MM.1S (cell line): ENCODE data around the gene WDR82.

Experiments used
- EZH2phosphoT487 ChIP-seq: fragments of 300-600 bp; sonication (generic); IDR thresholded peaks from 2 replicates; pipeline ENCODE4 v1.6.1; 2018; ENCODE audit warnings: antibody characterized with exemption, low read length
- TF ChIP-seq, protein P1 (sequence below): fragments of 300-600 bp; sonication (generic); IDR thresholded peaks from 2 replicates; pipeline ENCODE4 v1.5.1; 2016; ENCODE audit warnings: antibody characterized with exemption, low read length, mixed read lengths

DNA sequence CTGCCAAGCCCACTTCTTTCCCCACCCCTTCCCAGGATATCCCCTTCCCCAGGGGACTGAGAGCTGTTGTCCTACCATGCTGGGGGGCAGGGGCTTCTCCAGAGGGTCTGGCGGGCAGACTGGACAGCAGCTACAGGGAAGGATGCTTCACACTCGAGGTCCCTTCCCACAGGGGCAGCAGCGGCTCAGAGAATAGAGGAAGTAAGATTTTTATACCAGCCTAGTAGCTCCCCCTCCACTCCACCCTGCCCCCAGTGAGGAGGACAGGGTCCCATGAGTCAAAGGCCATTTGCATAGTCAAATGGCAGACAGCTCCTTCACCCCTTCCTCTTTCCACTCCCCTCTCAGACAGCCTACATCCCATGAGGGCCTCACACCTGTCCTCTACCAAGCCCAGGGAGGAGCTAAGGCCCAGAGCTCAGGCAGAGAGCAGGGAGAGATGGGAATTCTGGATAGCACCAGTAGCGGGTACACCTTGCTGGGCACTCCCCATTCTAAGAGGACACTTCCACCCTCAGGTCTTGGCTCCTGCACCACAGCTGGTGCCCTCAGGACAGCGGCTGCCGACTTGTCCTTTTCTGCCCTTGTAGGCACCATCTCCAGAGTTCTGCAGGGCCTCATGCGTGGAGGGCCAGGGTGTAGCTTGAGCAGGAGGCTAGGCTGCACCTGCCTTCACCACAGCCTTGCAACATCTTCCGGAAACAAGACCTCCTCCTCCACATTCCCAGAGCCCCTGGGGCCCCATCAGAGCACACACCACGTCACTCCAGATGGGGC lies 52.8 kb downstream of the WDR82 start, which contains the start of gene TLR9:
- TF ChIP-seq, protein P1, sequence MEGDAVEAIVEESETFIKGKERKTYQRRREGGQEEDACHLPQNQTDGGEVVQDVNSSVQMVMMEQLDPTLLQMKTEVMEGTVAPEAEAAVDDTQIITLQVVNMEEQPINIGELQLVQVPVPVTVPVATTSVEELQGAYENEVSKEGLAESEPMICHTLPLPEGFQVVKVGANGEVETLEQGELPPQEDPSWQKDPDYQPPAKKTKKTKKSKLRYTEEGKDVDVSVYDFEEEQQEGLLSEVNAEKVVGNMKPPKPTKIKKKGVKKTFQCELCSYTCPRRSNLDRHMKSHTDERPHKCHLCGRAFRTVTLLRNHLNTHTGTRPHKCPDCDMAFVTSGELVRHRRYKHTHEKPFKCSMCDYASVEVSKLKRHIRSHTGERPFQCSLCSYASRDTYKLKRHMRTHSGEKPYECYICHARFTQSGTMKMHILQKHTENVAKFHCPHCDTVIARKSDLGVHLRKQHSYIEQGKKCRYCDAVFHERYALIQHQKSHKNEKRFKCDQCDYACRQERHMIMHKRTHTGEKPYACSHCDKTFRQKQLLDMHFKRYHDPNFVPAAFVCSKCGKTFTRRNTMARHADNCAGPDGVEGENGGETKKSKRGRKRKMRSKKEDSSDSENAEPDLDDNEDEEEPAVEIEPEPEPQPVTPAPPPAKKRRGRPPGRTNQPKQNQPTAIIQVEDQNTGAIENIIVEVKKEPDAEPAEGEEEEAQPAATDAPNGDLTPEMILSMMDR: no peak
- no peak for TF ChIP-seq EZH2phosphoT487
